SU-DHL-6 (cell line): ENCODE measurements around the gene INMT.

Experiments used
- H2AFZ ChIP-seq: fragments of 200-600 bp; sonication (generic); 2 replicates; pipeline ENCODE4 v1.6.1; 2014; ENCODE audit warnings: low read depth, mild to moderate bottlenecking, moderate library complexity, mixed read lengths, antibody characterized with exemption, low read length; ENCODE audit not compliant: severe bottlenecking
- H3F3A ChIP-seq: fragments of 200-600 bp; shearing (Covaris generic); 2 replicates; pipeline ENCODE4 v1.6.0; 2016; ENCODE audit warnings: antibody characterized with exemption, mild to moderate bottlenecking; ENCODE audit not compliant: insufficient read depth
- H3K27ac ChIP-seq: fragments of 200-600 bp; sonication (generic); 2 replicates; pipeline ENCODE4 v1.5.1; 2016; ENCODE audit warnings: low read depth, mild to moderate bottlenecking, low read length, moderate library complexity, mixed read lengths
- H3K27me3 ChIP-seq: fragments of 200-600 bp; sonication (generic), shearing (Covaris generic); 2 replicates; pipeline ENCODE4 v1.6.0; 2014; ENCODE audit warnings: mild to moderate bottlenecking, low read length
- H3K36me3 ChIP-seq: fragments of 200-600 bp; sonication (generic); 2 replicates; pipeline ENCODE4 v1.6.1; 2014; ENCODE audit warnings: mild to moderate bottlenecking, low read length, mixed read lengths
- H3K4me2 ChIP-seq: fragments of 300-600, 200-600 bp; shearing (Covaris generic), sonication (generic); 2 replicates; pipeline ENCODE4 v1.6.0; 2014; ENCODE audit warnings: low read length, low read depth, mild to moderate bottlenecking; ENCODE audit not compliant: poor library complexity, severe bottlenecking
- H3K4me3 ChIP-seq: fragments of 200-600 bp; sonication (generic); 2 replicates; pipeline ENCODE4 v1.5.1; 2014; ENCODE audit warnings: antibody characterized with exemption, low read length, mild to moderate bottlenecking, mixed read lengths; ENCODE audit not compliant: insufficient read depth, poor library complexity, severe bottlenecking
- H3K79me2 ChIP-seq: fragments of 200-600 bp; sonication (generic); 2 replicates; pipeline ENCODE4 v1.6.1; 2014; ENCODE audit warnings: mild to moderate bottlenecking, low read length, moderate library complexity; ENCODE audit not compliant: insufficient read depth
- H3K9ac ChIP-seq: fragments of 200-600 bp; sonication (generic); 2 replicates; pipeline ENCODE4 v1.7.0; 2014; ENCODE audit warnings: mild to moderate bottlenecking, low read length
- H3K9me2 ChIP-seq: fragments of 200-600 bp; sonication (generic); replicated peaks from 2 replicates; pipeline ENCODE4 v1.6.1; 2014; ENCODE audit warnings: low read length; ENCODE audit not compliant: insufficient read depth
- H3K9me3 ChIP-seq: fragments of 200-600 bp; sonication (generic); 2 replicates; pipeline ENCODE4 v1.6.1; 2014; ENCODE audit warnings: low read length, mixed read lengths; ENCODE audit not compliant: insufficient read depth
- H4K20me1 ChIP-seq: fragments of 200-600 bp; sonication (generic); 2 replicates; pipeline ENCODE4 v1.6.1; 2014; ENCODE audit warnings: low read depth, mild to moderate bottlenecking, antibody characterized with exemption, low read length, moderate library complexity, mixed read lengths
- EZH2phosphoT487 ChIP-seq: fragments of 200-600 bp; sonication (generic), shearing (Covaris generic); conservative IDR thresholded peaks from 2 replicates; pipeline ENCODE4 v1.6.1; 2018; ENCODE audit warnings: mild to moderate bottlenecking, antibody characterized with exemption, low read length, moderate library complexity, mixed read lengths
- TF ChIP-seq, protein P1 (sequence below): fragments of 200-600 bp; sonication (generic); IDR thresholded peaks from one replicate; pipeline ENCODE4 v1.5.1; 2017; ENCODE audit warnings: antibody characterized with exemption, mild to moderate bottlenecking, low read length, moderate library complexity; ENCODE audit not compliant: insufficient read depth, poor library complexity, severe bottlenecking

Gene INMT

GRCh38 chr7:30705008-30705407 is 46.9 kb upstream of the INMT start:
- Histone ChIP-seq H3K9ac (no peak overlapping the region), H3K4me3 (no peak overlapping the region), H3K4me2 (no peak overlapping the region), H3F3A (no peaks in the 10 kb centered on the region), H3K36me3 (no peaks in the 10 kb centered on the region), H3K27ac (no peak overlapping the region), H2AFZ (no peak overlapping the region), H4K20me1 (no peaks in the 10 kb centered on the region), H3K9me2 (no peaks in the 10 kb centered on the region), H3K9me3 (no peaks in the 10 kb centered on the region), H3K79me2 (no peaks in the 10 kb centered on the region), H3K27me3 (no peaks in the 10 kb centered on the region)
- TF ChIP-seq, protein P1, sequence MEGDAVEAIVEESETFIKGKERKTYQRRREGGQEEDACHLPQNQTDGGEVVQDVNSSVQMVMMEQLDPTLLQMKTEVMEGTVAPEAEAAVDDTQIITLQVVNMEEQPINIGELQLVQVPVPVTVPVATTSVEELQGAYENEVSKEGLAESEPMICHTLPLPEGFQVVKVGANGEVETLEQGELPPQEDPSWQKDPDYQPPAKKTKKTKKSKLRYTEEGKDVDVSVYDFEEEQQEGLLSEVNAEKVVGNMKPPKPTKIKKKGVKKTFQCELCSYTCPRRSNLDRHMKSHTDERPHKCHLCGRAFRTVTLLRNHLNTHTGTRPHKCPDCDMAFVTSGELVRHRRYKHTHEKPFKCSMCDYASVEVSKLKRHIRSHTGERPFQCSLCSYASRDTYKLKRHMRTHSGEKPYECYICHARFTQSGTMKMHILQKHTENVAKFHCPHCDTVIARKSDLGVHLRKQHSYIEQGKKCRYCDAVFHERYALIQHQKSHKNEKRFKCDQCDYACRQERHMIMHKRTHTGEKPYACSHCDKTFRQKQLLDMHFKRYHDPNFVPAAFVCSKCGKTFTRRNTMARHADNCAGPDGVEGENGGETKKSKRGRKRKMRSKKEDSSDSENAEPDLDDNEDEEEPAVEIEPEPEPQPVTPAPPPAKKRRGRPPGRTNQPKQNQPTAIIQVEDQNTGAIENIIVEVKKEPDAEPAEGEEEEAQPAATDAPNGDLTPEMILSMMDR, result no peak
- no peak for TF ChIP-seq EZH2phosphoT487

GRCh38 chr7:30705596-30705995 is 46.3 kb upstream of the INMT start:
- no peak overlapping the region for H3K4me2 ChIP-seq
- no peak for TF ChIP-seq EZH2phosphoT487
- TF ChIP-seq, protein P1, result no peak
- no peaks in the 10 kb centered on the region for H4K20me1 ChIP-seq
- no peaks in the 10 kb centered on the region for H3K27me3 ChIP-seq
- H3F3A ChIP-seq, result no peaks in the 10 kb centered on the region
- no peaks in the 10 kb centered on the region for H3K9me3 ChIP-seq
- H3K36me3 ChIP-seq, result no peaks in the 10 kb centered on the region
- no peak overlapping the region for H3K27ac ChIP-seq
- H3K79me2 ChIP-seq, result no peaks in the 10 kb centered on the region
- H3K9me2 ChIP-seq, result no peaks in the 10 kb centered on the region
- H3K9ac ChIP-seq, result no peak overlapping the region
- H2AFZ ChIP-seq, result no peak overlapping the region
- H3K4me3 ChIP-seq, result no peak overlapping the region

DNA sequence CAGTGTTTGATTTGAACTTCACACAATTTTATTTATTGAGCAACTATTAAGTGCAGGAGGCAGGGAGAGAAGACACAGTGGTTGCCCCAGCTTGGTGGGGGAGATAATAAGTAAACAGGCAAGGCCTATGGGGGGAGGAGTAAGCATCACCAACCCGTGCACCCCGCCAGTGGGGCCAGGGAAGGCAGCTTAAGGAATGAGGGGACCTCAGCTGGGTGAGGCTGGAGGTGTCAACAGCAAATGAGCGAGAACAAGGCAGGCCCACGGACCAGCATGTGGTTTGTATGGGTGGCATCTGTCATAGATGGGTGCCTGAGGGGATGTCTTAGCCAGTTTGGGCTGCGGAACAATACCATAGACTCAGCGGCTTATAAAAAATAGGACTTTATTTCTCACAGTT is 45.6 kb upstream of the INMT start:
- H3F3A ChIP-seq, result no peaks in the 10 kb centered on the region
- H3K4me2 ChIP-seq, result no peak overlapping the region
- H3K9ac ChIP-seq, result no peak overlapping the region
- no peaks in the 10 kb centered on the region for H3K27me3 ChIP-seq
- H2AFZ ChIP-seq, result no peak overlapping the region
- no peaks in the 10 kb centered on the region for H3K9me3 ChIP-seq
- no peaks in the 10 kb centered on the region for H3K36me3 ChIP-seq
- H3K79me2 ChIP-seq, result no peaks in the 10 kb centered on the region
- no peaks in the 10 kb centered on the region for H3K9me2 ChIP-seq
- H3K27ac ChIP-seq, result no peak overlapping the region
- H4K20me1 ChIP-seq, result no peaks in the 10 kb centered on the region
- no peak for TF ChIP-seq EZH2phosphoT487
- TF ChIP-seq, protein P1, result no peak
- H3K4me3 ChIP-seq, result no peak overlapping the region

DNA sequence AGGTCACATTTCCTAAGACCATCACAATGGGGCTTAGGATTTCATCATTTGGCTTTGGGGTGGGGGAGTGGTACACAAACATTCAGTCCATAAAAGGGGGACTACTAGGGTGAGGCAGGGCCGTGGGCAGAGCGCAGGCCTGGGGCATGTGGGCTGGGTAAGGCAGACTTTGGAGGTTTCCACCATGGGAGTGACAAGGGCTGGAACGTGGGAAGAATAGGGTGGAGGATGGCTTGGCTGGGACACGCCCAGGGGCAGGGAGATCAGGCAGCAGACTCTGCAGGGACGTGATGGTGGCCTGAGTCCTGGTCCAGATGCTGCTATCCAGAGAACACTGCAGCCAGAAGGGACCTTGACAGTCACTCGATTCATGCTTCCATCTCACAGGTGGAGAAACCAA is 45.0 kb upstream of the INMT start:
- Histone ChIP-seq H2AFZ (no peak overlapping the region), H3K4me3 (no peak overlapping the region), H3K9me2 (no peaks in the 10 kb centered on the region), H3K9me3 (no peaks in the 10 kb centered on the region), H3K27me3 (no peaks in the 10 kb centered on the region), H3F3A (no peaks in the 10 kb centered on the region), H3K27ac (no peak overlapping the region), H3K9ac (no peak overlapping the region), H3K79me2 (no peaks in the 10 kb centered on the region), H4K20me1 (no peaks in the 10 kb centered on the region), H3K36me3 (no peaks in the 10 kb centered on the region), H3K4me2 (no peak overlapping the region)
- no peak for TF ChIP-seq EZH2phosphoT487
- TF ChIP-seq, protein P1, result no peak
